Measurements from ENCODE around the gene KDM4B. TPM values are rescaled to one million over a fixed set of nuclear protein-coding genes. Genes with fewer than 3 reads are reported as not detected.
"Not testable (repeated sequence)": the region's sequence is repeated elsewhere in the genome, so short reads cannot be mapped to it uniquely, and the experiment has no call there.

The KDM4B gene
- total and polyA plus RNA-seq, 2 donors (not counting 1 experiment from before 2014, with no cell fraction given) = 6.4 to 14.4 TPM

DNA sequence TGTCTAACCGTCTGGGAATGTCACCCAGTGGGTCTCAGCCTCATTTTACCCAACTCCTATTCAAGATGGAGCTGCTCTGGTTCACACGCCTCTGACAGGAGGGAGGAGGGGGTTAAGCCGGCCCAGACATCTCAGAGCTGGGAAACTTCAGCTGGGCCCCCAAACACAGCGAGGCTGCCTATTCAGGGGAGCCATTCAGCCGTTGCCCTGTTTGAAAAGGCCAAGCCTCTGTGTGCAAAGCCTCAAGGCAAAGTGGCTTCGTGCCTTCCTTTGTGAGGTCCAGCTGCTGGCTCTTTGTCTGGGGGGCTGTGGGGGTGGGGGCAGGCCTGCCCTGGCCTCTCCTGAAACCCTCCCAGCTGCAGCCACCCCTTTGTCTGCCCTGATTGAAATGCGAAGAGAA is 224.3 kb downstream of the KDM4B start:
- Histone ChIP-seq H2AFZ (ENCODE audit: low read length) (no peak overlapping the region), H3K4me1 (ENCODE audit: control insufficient read depth, extremely low read depth, insufficient read depth, low read length) (no peaks in the 10 kb centered on the region), H3K4me2 (ENCODE audit: extremely low read depth, insufficient read depth, low read length) (no peak overlapping the region), H3K36me3 (ENCODE audit: control insufficient read depth, insufficient read depth, low read length) (no peaks in the 10 kb centered on the region), H3K9ac (ENCODE audit: insufficient read depth, low read length) (no peak overlapping the region), H4K20me1 (ENCODE audit: control insufficient read depth, extremely low read depth, insufficient read depth, low read length) (no peaks in the 10 kb centered on the region), H3K27me3 (ENCODE audit: control insufficient read depth, insufficient read depth, low read length) (no peaks in the 10 kb centered on the region), H3K27ac (ENCODE audit: insufficient read depth, low read length) (no peak overlapping the region), H3K9me3 (ENCODE audit: control insufficient read depth, insufficient read depth, low read depth, low read length) (no peaks in the 10 kb centered on the region), H3K4me3 (replicated peaks in 1 of 4; ENCODE audit: control extremely low read depth in 1 of 4, insufficient read depth in 1 of 4, low read depth in 3 of 4, low read length in 4 of 4) (no peak overlapping the region), H3K79me2 (ENCODE audit: control insufficient read depth, insufficient read depth, low read length) (no peaks in the 10 kb centered on the region)
- DNase-seq (ENCODE audit: low read depth in 2 of 2) = no peak
- TF ChIP-seq EZH2 (IDR thresholded peaks at IDR 0.05; ENCODE audit: low read length, missing control alignments) = no peak
- TF ChIP-seq, protein P1, sequence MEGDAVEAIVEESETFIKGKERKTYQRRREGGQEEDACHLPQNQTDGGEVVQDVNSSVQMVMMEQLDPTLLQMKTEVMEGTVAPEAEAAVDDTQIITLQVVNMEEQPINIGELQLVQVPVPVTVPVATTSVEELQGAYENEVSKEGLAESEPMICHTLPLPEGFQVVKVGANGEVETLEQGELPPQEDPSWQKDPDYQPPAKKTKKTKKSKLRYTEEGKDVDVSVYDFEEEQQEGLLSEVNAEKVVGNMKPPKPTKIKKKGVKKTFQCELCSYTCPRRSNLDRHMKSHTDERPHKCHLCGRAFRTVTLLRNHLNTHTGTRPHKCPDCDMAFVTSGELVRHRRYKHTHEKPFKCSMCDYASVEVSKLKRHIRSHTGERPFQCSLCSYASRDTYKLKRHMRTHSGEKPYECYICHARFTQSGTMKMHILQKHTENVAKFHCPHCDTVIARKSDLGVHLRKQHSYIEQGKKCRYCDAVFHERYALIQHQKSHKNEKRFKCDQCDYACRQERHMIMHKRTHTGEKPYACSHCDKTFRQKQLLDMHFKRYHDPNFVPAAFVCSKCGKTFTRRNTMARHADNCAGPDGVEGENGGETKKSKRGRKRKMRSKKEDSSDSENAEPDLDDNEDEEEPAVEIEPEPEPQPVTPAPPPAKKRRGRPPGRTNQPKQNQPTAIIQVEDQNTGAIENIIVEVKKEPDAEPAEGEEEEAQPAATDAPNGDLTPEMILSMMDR (conservative IDR thresholded peaks at IDR 0.05 in 1 of 2, IDR thresholded peaks at IDR 0.05 in 1 of 2; ENCODE audit: low read depth in 1 of 2, low read length in 2 of 2) = no peak

DNA sequence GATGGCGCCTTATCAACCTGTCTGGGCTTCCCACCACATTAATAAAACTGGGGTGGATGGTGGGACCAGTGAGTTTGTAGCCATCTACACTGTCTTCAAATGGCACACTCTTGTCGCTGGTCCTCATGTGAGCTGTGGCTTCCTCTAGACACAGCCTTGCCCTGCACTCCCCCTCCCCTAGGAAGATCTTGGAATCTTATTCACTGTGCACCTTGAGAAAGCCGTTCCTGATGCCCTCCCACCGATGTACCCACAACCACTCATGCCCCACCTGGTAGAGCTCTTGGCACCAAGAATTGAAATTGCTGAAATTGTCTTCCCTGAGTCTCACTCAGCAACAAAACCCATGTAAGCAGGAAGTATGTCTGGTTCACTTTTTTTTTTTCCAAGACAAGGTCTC is 225.7 kb downstream of the KDM4B start:
- Histone ChIP-seq H4K20me1 (ENCODE audit: control insufficient read depth, extremely low read depth, insufficient read depth, low read length) (no peaks in the 10 kb centered on the region), H3K4me3 (replicated peaks in 1 of 4; ENCODE audit: control extremely low read depth in 1 of 4, insufficient read depth in 1 of 4, low read depth in 3 of 4, low read length in 4 of 4) (no peak overlapping the region), H2AFZ (ENCODE audit: low read length) (no peak overlapping the region), H3K9me3 (ENCODE audit: control insufficient read depth, insufficient read depth, low read depth, low read length) (no peaks in the 10 kb centered on the region), H3K79me2 (ENCODE audit: control insufficient read depth, insufficient read depth, low read length) (no peaks in the 10 kb centered on the region), H3K27me3 (ENCODE audit: control insufficient read depth, insufficient read depth, low read length) (no peaks in the 10 kb centered on the region), H3K9ac (ENCODE audit: insufficient read depth, low read length) (no peak overlapping the region), H3K27ac (ENCODE audit: insufficient read depth, low read length) (no peak overlapping the region), H3K4me1 (ENCODE audit: control insufficient read depth, extremely low read depth, insufficient read depth, low read length) (no peaks in the 10 kb centered on the region), H3K4me2 (ENCODE audit: extremely low read depth, insufficient read depth, low read length) (no peak overlapping the region), H3K36me3 (ENCODE audit: control insufficient read depth, insufficient read depth, low read length) (no peaks in the 10 kb centered on the region)
- no peak for TF ChIP-seq EZH2 (IDR thresholded peaks at IDR 0.05; ENCODE audit: low read length, missing control alignments)
- TF ChIP-seq, protein P1 (conservative IDR thresholded peaks at IDR 0.05 in 1 of 2, IDR thresholded peaks at IDR 0.05 in 1 of 2; ENCODE audit: low read depth in 1 of 2, low read length in 2 of 2) = no peak
- no peak for DNase-seq (ENCODE audit: low read depth in 2 of 2)

DNA sequence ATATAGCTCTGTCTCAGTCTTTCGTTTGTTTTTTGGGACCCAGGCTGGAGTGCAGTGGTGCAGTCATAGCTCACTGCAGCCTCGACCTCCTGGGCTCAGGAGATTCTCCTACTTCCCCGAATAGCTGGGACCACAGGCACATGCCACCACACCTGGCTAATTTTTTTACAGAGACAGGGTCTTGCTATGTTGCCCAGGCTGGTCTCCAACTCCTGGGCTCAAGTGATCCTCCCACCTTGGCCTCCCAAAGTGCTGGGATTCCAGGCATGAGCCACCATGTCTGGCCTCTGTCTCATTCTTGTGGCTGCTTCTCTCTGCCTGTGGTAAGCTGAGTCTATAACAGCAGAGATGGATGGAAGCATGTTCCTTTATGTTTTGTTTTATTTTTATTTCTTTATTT is 226.7 kb downstream of the KDM4B start:
- DNase-seq (ENCODE audit: low read depth in 2 of 2) = not testable (repeated sequence)

More for the DNA sequence above, 226.7 kb downstream of the KDM4B start:
- not testable (repeated sequence) for H3K27me3 ChIP-seq (ENCODE audit: control insufficient read depth, insufficient read depth, low read length); H3K4me3 ChIP-seq (replicated peaks in 1 of 4; ENCODE audit: control extremely low read depth in 1 of 4, insufficient read depth in 1 of 4, low read depth in 3 of 4, low read length in 4 of 4); H3K36me3 ChIP-seq (ENCODE audit: control insufficient read depth, insufficient read depth, low read length); H3K27ac ChIP-seq (ENCODE audit: insufficient read depth, low read length); H3K4me1 ChIP-seq (ENCODE audit: control insufficient read depth, extremely low read depth, insufficient read depth, low read length); H3K9ac ChIP-seq (ENCODE audit: insufficient read depth, low read length); H3K4me2 ChIP-seq (ENCODE audit: extremely low read depth, insufficient read depth, low read length); H3K9me3 ChIP-seq (ENCODE audit: control insufficient read depth, insufficient read depth, low read depth, low read length); H2AFZ ChIP-seq (ENCODE audit: low read length); H3K79me2 ChIP-seq (ENCODE audit: control insufficient read depth, insufficient read depth, low read length); H4K20me1 ChIP-seq (ENCODE audit: control insufficient read depth, extremely low read depth, insufficient read depth, low read length)
